A673 (cell line): ENCODE results near the gene CHD5.

Experiments used
- CTCF ChIP-seq: fragments of 300-800, 200-600 bp; sonication (generic); conservative IDR thresholded peaks from 2 replicates; pipeline ENCODE4 v1.5.1; 2017; ENCODE audit warnings: low read depth, mild to moderate bottlenecking, antibody characterized with exemption, low read length, moderate library complexity, mixed read lengths
- EZH2 ChIP-seq: fragments of 200-600 bp; sonication (generic); IDR thresholded peaks from 2 replicates; pipeline ENCODE4 v1.6.1; 2017; ENCODE audit warnings: borderline replicate concordance, low read depth, mild to moderate bottlenecking, mixed read lengths, antibody characterized with exemption, low read length; ENCODE audit not compliant: poor library complexity, severe bottlenecking

DNA sequence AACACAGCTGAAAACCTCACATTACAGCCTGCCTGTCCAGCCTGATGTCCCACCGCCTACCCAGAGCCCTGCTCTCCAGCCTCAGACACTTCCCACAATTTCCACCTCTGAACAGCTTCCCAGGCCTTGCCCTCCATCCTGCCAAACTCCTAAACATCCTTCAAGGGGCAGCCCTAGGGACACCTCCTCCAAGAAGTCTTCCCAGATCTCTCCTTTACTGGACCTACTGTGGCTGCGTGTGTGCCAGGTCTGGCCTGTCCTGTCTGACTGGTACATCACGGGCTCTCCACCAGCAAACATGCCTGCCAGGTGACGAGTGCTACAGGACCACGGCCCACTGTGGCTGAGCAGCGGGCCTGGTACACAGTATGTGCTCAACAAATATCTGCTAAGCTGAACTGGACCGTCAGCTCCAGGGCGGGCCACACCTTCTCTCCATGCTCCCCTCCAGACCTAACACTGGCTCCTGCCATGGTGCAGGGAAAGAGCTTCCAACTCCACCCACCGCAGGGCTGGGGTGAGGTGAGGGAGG, 28.8 kb downstream of the CHD5 start:
- TF ChIP-seq CTCF (no peak), EZH2 (no peak)
